NCI-H2227 treated with DMSO at 0.1 percent for 48 hours (cell line): ENCODE results near the gene EME1.

Experiments used
- DNase-seq: peaks from one replicate; lab custom pipeline; 2025; lab: John Stamatoyannopoulos, UW

EME1 gene

GRCh38 chr17:50348522-50349242 is 24.3 kb upstream of the EME1 start:
- no peak for DNase-seq

GRCh38 chr17:50349243-50349600 is 23.8 kb upstream of the EME1 start:
- no peak for DNase-seq

- DNase-seq = no peak
Observed at GRCh38 chr17:50350733-50351132, 22.3 kb upstream of the EME1 start.

GRCh38 chr17:50352072-50352692 is 20.8 kb upstream of the EME1 start:
- DNase-seq = no peak

GRCh38 chr17:50352693-50353599 is 20.1 kb upstream of the EME1 start:
- DNase-seq = no peak

GRCh38 chr17:50353600-50354195 is 19.3 kb upstream of the EME1 start:
- DNase-seq = no peak

- no peak for DNase-seq
Observed at GRCh38 chr17:50354198-50354597, 18.8 kb upstream of the EME1 start.

- DNase-seq = no peak
Observed at GRCh38 chr17:50354776-50355175, 18.3 kb upstream of the EME1 start.

GRCh38 chr17:50355336-50355700 is 17.7 kb upstream of the EME1 start:
- no peak for DNase-seq

GRCh38 chr17:50355701-50356341 is 17.2 kb upstream of the EME1 start:
- no peak for DNase-seq

GRCh38 chr17:50356418-50356817 is 16.6 kb upstream of the EME1 start:
- DNase-seq = no peak

- DNase-seq = no peak
Observed at GRCh38 chr17:50356892-50357510, 16.0 kb upstream of the EME1 start.

- DNase-seq = no peak
Observed at GRCh38 chr17:50358177-50358576, 14.9 kb upstream of the EME1 start.

- no peak for DNase-seq
Observed at GRCh38 chr17:50359005-50359699, 13.9 kb upstream of the EME1 start.

- DNase-seq = no peak
Observed at GRCh38 chr17:50359998-50360461, 13.0 kb upstream of the EME1 start.

- no peak for DNase-seq
Observed at GRCh38 chr17:50360486-50361115, 12.4 kb upstream of the EME1 start.

- DNase-seq = peak; percentile 25
Observed at GRCh38 chr17:50361561-50362480, 11.2 kb upstream of the EME1 start.

- no peak for DNase-seq
Observed at GRCh38 chr17:50362661-50363060, 10.4 kb upstream of the EME1 start.
